Karpas-422 (cell line): ENCODE measurements around the gene ITGB2. TPM values are rescaled to one million over a fixed set of nuclear protein-coding genes. Genes with fewer than 3 reads are reported as not detected.

Experiments
- DNase-seq: peaks from one replicate; pipeline ENCODE4 v3.0.0-alpha.2; 2015
- H2AFZ ChIP-seq: fragments of 200-600 bp; sonication (generic); 2 replicates; pipeline ENCODE4 v1.6.1; 2014; ENCODE audit warnings: antibody characterized with exemption, low read length, mixed read lengths
- H3K27ac ChIP-seq: fragments of 200-600 bp; sonication (generic); 2 replicates; pipeline ENCODE4 v1.5.1; 2014; ENCODE audit warnings: mild to moderate bottlenecking, low read length, moderate library complexity
- H3K27me3 ChIP-seq: fragments of 200-600 bp; sonication (generic); 2 replicates; pipeline ENCODE4 v1.6.1; 2014; ENCODE audit warnings: low read length, mixed read lengths
- H3K36me3 ChIP-seq: fragments of 200-600 bp; sonication (generic); 2 replicates; pipeline ENCODE4 v1.6.1; 2014; ENCODE audit warnings: low read length, mixed read lengths; ENCODE audit not compliant: insufficient read depth
- H3K4me1 ChIP-seq: fragments of 200-600 bp; sonication (generic); 2 replicates; pipeline ENCODE4 v1.6.1; 2014; ENCODE audit warnings: mild to moderate bottlenecking, low read length, mixed read lengths
- H3K4me2 ChIP-seq: fragments of 200-600 bp; sonication (generic); 2 replicates; pipeline ENCODE4 v1.6.1; 2014; ENCODE audit warnings: low read length, low read depth, mild to moderate bottlenecking; ENCODE audit not compliant: poor library complexity, severe bottlenecking
- H3K4me3 ChIP-seq: fragments of 200-600 bp; sonication (generic); 2 replicates; pipeline ENCODE4 v1.5.1; 2014; ENCODE audit warnings: mild to moderate bottlenecking, antibody characterized with exemption, low read length, mixed read lengths
- H3K79me2 ChIP-seq: fragments of 200-600 bp; sonication (generic); 2 replicates; pipeline ENCODE4 v1.6.1; 2014; ENCODE audit warnings: mild to moderate bottlenecking, low read length, mixed read lengths
- H3K9ac ChIP-seq: fragments of 200-600 bp; sonication (generic); 2 replicates; pipeline ENCODE4 v1.6.0; 2014; ENCODE audit warnings: low read length
- H3K9me2 ChIP-seq: fragments of 200-600 bp; sonication (generic), shearing (Covaris generic); replicated peaks from 2 replicates; pipeline ENCODE4 v1.6.0; 2014; ENCODE audit warnings: mild to moderate bottlenecking, low read length, moderate library complexity; ENCODE audit not compliant: insufficient read depth
- H3K9me3 ChIP-seq: fragments of 300-700, 200-600 bp; sonication (generic); 2 replicates; pipeline ENCODE4 v1.6.1; 2014; ENCODE audit warnings: low read length, mixed read lengths
- H4K20me1 ChIP-seq: fragments of 200-600 bp; sonication (generic); 2 replicates; pipeline ENCODE4 v1.6.1; 2014; ENCODE audit warnings: mild to moderate bottlenecking, antibody characterized with exemption, low read length, low read depth; ENCODE audit not compliant: insufficient read depth
- total RNA-seq: library from RNA; depleted of rRNA; stranded (reverse); fragments of >200 nt; shearing (Covaris generic); gene quantifications from 2 replicates; pipeline ENCODE4 v1.2.3, GENCODE V29; 2014; ENCODE audit warnings: low replicate concordance

Gene ITGB2
- total RNA-seq, 1 experiment from 2014 or later = 252 TPM

GRCh38 chr21:44892095-44892494, 28.6 kb downstream of the ITGB2 start:
- Histone ChIP-seq H3K36me3 (peaks cover 8% of the 10 kb centered on the region; the same call in 1 of the 2 replicates), H3K27ac (no peak overlapping the region), H3K27me3 (no peaks in the 10 kb centered on the region), H2AFZ (no peak overlapping the region), H4K20me1 (no peaks in the 10 kb centered on the region), H3K9ac (no peak overlapping the region), H3K79me2 (no peaks in the 10 kb centered on the region), H3K9me2 (no peaks in the 10 kb centered on the region), H3K9me3 (no peaks in the 10 kb centered on the region), H3K4me2 (no peak overlapping the region), H3K4me3 (no peak overlapping the region), H3K4me1 (peaks cover 63% of the 10 kb centered on the region)
- DNase-seq = no peak

GRCh38 chr21:44891631-44892031, 29.1 kb downstream of the ITGB2 start:
- Histone ChIP-seq H3K4me1 (peaks cover 63% of the 10 kb centered on the region), H3K9me2 (no peaks in the 10 kb centered on the region), H3K4me2 (no peak overlapping the region), H3K27me3 (no peaks in the 10 kb centered on the region), H3K36me3 (peaks cover 8% of the 10 kb centered on the region), H3K27ac (no peak overlapping the region), H3K4me3 (no peak overlapping the region), H3K9me3 (no peaks in the 10 kb centered on the region), H3K9ac (no peak overlapping the region), H4K20me1 (no peaks in the 10 kb centered on the region), H3K79me2 (no peaks in the 10 kb centered on the region), H2AFZ (no peak overlapping the region)
- DNase-seq = no peak

GRCh38 chr21:44890961-44891541, 29.6 kb downstream of the ITGB2 start:
- H3K4me3 ChIP-seq = no peak overlapping the region
- H3K9me3 ChIP-seq = no peaks in the 10 kb centered on the region
- H3K9me2 ChIP-seq = no peaks in the 10 kb centered on the region
- H3K36me3 ChIP-seq = peaks cover 10% of the 10 kb centered on the region
- H3K4me1 ChIP-seq = peaks cover 57% of the 10 kb centered on the region
- H4K20me1 ChIP-seq = no peaks in the 10 kb centered on the region
- no peaks in the 10 kb centered on the region for H3K27me3 ChIP-seq
- DNase-seq = no peak
- H3K27ac ChIP-seq = no peak overlapping the region
- H3K4me2 ChIP-seq = no peak overlapping the region
- H3K9ac ChIP-seq = no peak overlapping the region
- no peak overlapping the region for H2AFZ ChIP-seq
- H3K79me2 ChIP-seq = no peaks in the 10 kb centered on the region

- Histone ChIP-seq H3K4me3 (no peak overlapping the region), H3K27ac (no peak overlapping the region), H3K9me3 (no peaks in the 10 kb centered on the region), H3K79me2 (no peaks in the 10 kb centered on the region), H3K36me3 (peaks cover 11% of the 10 kb centered on the region), H3K4me1 (peaks cover 53% of the 10 kb centered on the region), H3K27me3 (no peaks in the 10 kb centered on the region), H3K9ac (no peak overlapping the region), H3K9me2 (no peaks in the 10 kb centered on the region), H2AFZ (no peak overlapping the region), H3K4me2 (no peak overlapping the region), H4K20me1 (no peaks in the 10 kb centered on the region)
- DNase-seq = no peak
These were observed 30.3 kb downstream of the ITGB2 start for GRCh38 chr21:44890338-44890931.

GRCh38 chr21:44889625-44890337, 30.9 kb downstream of the ITGB2 start:
- Histone ChIP-seq H3K9me2 (no peaks in the 10 kb centered on the region), H3K9ac (no peak overlapping the region), H3K4me2 (no peak overlapping the region), H3K27me3 (no peaks in the 10 kb centered on the region), H2AFZ (no peak overlapping the region), H4K20me1 (no peaks in the 10 kb centered on the region), H3K79me2 (no peaks in the 10 kb centered on the region), H3K9me3 (no peaks in the 10 kb centered on the region), H3K36me3 (peaks cover 11% of the 10 kb centered on the region), H3K27ac (no peak overlapping the region), H3K4me1 (peaks cover 47% of the 10 kb centered on the region), H3K4me3 (no peak overlapping the region)
- DNase-seq = no peak

- Histone ChIP-seq H3K9me2 (no peaks in the 10 kb centered on the region), H3K4me2 (no peak overlapping the region), H3K9me3 (no peaks in the 10 kb centered on the region), H4K20me1 (no peaks in the 10 kb centered on the region), H3K27ac (no peak overlapping the region), H3K27me3 (no peaks in the 10 kb centered on the region), H3K9ac (no peak overlapping the region), H2AFZ (no peak overlapping the region), H3K79me2 (no peaks in the 10 kb centered on the region), H3K4me1 (peaks cover 37% of the 10 kb centered on the region), H3K36me3 (peaks cover 11% of the 10 kb centered on the region), H3K4me3 (no peak overlapping the region)
- no peak for DNase-seq
These were observed 31.8 kb downstream of the ITGB2 start for GRCh38 chr21:44888581-44889550.

GRCh38 chr21:44887807-44888580, 32.7 kb downstream of the ITGB2 start:
- peaks cover 11% of the 10 kb centered on the region for H3K36me3 ChIP-seq

More at GRCh38 chr21:44887807-44888580, 32.7 kb downstream of the ITGB2 start:
- no peaks in the 10 kb centered on the region for H3K9me3 ChIP-seq
- H3K4me1 ChIP-seq = peaks cover 29% of the 10 kb centered on the region
- H3K4me3 ChIP-seq = no peak overlapping the region
- no peak overlapping the region for H3K4me2 ChIP-seq
- H4K20me1 ChIP-seq = no peaks in the 10 kb centered on the region
- H3K9me2 ChIP-seq = no peaks in the 10 kb centered on the region
- H3K27ac ChIP-seq = no peak overlapping the region
- H3K79me2 ChIP-seq = no peaks in the 10 kb centered on the region
- DNase-seq = no peak
- H3K9ac ChIP-seq = no peak overlapping the region
- no peaks in the 10 kb centered on the region for H3K27me3 ChIP-seq
- H2AFZ ChIP-seq = no peak overlapping the region
